ENCODE results near the gene PGBD1.

PGBD1 gene

DNA sequence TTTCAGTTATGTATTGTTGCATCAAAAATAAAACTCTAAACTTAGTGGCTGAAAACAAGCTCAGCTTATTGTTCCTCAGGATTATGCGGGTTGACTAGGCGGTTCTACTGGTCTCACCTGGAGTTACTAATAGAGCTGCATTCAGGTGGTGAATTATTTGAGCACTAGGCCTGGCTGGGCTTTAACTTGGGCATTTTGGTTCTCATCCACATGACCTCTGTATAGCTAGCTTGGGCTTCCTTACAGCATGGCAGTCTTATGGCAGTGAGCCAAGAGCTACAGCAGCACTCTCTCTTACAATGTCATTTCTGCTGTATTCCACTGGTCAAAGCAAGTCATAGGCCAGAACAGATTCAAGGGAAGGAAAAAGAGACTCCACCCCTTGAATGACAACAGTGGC, 1.6 kb downstream of the PGBD1 start:
- TF ChIP-seq, protein P1, sequence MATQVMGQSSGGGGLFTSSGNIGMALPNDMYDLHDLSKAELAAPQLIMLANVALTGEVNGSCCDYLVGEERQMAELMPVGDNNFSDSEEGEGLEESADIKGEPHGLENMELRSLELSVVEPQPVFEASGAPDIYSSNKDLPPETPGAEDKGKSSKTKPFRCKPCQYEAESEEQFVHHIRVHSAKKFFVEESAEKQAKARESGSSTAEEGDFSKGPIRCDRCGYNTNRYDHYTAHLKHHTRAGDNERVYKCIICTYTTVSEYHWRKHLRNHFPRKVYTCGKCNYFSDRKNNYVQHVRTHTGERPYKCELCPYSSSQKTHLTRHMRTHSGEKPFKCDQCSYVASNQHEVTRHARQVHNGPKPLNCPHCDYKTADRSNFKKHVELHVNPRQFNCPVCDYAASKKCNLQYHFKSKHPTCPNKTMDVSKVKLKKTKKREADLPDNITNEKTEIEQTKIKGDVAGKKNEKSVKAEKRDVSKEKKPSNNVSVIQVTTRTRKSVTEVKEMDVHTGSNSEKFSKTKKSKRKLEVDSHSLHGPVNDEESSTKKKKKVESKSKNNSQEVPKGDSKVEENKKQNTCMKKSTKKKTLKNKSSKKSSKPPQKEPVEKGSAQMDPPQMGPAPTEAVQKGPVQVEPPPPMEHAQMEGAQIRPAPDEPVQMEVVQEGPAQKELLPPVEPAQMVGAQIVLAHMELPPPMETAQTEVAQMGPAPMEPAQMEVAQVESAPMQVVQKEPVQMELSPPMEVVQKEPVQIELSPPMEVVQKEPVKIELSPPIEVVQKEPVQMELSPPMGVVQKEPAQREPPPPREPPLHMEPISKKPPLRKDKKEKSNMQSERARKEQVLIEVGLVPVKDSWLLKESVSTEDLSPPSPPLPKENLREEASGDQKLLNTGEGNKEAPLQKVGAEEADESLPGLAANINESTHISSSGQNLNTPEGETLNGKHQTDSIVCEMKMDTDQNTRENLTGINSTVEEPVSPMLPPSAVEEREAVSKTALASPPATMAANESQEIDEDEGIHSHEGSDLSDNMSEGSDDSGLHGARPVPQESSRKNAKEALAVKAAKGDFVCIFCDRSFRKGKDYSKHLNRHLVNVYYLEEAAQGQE (IDR thresholded peaks at IDR 0.05; ENCODE audit: low read depth): no peak
- TF ChIP-seq TAF1 (IDR thresholded peaks at IDR 0.05; ENCODE audit: low read depth) (no peak), NFIC (IDR thresholded peaks at IDR 0.05) (0 out of 2 replicates have a peak, but pooled peaks have one; percentile 29), EP300 (IDR thresholded peaks at IDR 0.05; ENCODE audit: borderline replicate concordance) (no peak), YY1 (IDR thresholded peaks at IDR 0.05; ENCODE audit: low read depth) (0 out of 2 replicates have a peak, but pooled peaks have one; percentile 43)
- TF ChIP-seq, protein P2, sequence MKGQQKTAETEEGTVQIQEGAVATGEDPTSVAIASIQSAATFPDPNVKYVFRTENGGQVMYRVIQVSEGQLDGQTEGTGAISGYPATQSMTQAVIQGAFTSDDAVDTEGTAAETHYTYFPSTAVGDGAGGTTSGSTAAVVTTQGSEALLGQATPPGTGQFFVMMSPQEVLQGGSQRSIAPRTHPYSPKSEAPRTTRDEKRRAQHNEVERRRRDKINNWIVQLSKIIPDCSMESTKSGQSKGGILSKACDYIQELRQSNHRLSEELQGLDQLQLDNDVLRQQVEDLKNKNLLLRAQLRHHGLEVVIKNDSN (IDR thresholded peaks at IDR 0.05): no peak

DNA sequence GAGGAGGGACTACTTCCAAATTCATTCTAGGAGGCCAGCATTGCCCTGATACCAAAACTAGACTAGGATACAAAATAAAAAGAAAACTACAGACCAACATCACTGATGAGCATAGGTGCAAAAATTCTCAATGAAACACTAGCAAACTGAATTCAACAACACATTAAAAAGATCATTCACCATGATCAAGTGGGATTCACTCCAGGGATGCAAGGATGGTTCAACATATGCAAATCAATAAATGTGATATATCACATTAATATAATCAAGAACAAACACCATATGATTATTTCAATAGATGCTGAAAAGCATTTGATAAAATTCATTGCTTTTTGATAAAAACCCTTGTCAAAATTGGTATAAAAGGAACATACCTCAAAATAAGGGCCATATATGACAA, 10.2 kb downstream of the PGBD1 start:
- no peak for TF ChIP-seq EP300 (IDR thresholded peaks at IDR 0.05; ENCODE audit: borderline replicate concordance)
- no peak for TF ChIP-seq NFIC (IDR thresholded peaks at IDR 0.05)
- no peak for TF ChIP-seq TAF1 (IDR thresholded peaks at IDR 0.05; ENCODE audit: low read depth)
- TF ChIP-seq EGR1 (IDR thresholded peaks at IDR 0.05): no peak
- TF ChIP-seq YY1 (IDR thresholded peaks at IDR 0.05; ENCODE audit: low read depth): no peak
- no peak for TF ChIP-seq FOXM1 (IDR thresholded peaks at IDR 0.05; ENCODE audit: borderline replicate concordance, low read depth)
- no peak for TF ChIP-seq TEAD4 (IDR thresholded peaks at IDR 0.05)
- TF ChIP-seq, protein P2 (IDR thresholded peaks at IDR 0.05): no peak
- TF ChIP-seq ZBTB7A (IDR thresholded peaks at IDR 0.05; ENCODE audit: low read depth): no peak
- TF ChIP-seq, protein P3, sequence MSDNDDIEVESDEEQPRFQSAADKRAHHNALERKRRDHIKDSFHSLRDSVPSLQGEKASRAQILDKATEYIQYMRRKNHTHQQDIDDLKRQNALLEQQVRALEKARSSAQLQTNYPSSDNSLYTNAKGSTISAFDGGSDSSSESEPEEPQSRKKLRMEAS (IDR thresholded peaks at IDR 0.05): no peak
- TF ChIP-seq TCF12 (IDR thresholded peaks at IDR 0.05; ENCODE audit: low read depth): no peak
- no peak for TF ChIP-seq CREB1 (IDR thresholded peaks at IDR 0.05; ENCODE audit: low read depth)
- TF ChIP-seq, protein P1 (IDR thresholded peaks at IDR 0.05; ENCODE audit: low read depth): no peak

DNA sequence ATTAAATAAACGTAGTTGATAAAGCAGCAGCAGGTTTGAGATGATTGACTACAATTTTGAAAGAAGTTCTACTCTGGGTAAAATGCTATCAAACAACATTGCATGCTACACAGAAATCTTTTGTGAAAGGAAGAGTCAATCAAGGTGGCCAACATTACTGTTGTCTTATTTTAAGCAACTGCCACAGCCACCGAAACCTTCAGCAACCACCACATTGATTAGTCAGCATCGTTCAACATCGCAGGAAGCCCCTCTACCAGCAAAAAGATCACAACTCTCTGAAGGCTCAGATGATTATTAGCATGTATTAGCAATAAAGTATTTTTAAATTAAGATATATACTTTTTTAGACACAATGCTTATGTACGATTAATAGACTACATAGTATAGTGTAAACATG, 14.0 kb downstream of the PGBD1 start:
- TF ChIP-seq, protein P3 (IDR thresholded peaks at IDR 0.05): no peak
- TF ChIP-seq FOXM1 (IDR thresholded peaks at IDR 0.05; ENCODE audit: borderline replicate concordance, low read depth): no peak
- TF ChIP-seq ZBTB7A (IDR thresholded peaks at IDR 0.05; ENCODE audit: low read depth): no peak
- no peak for TF ChIP-seq TAF1 (IDR thresholded peaks at IDR 0.05; ENCODE audit: low read depth)
- no peak for TF ChIP-seq TEAD4 (IDR thresholded peaks at IDR 0.05)
- TF ChIP-seq NFIC (IDR thresholded peaks at IDR 0.05): no peak
- TF ChIP-seq EP300 (IDR thresholded peaks at IDR 0.05; ENCODE audit: borderline replicate concordance): no peak
- TF ChIP-seq CREB1 (IDR thresholded peaks at IDR 0.05; ENCODE audit: low read depth): no peak
- no peak for TF ChIP-seq CEBPB (IDR thresholded peaks at IDR 0.05)
- no peak for TF ChIP-seq EGR1 (IDR thresholded peaks at IDR 0.05)
- TF ChIP-seq, protein P2 (IDR thresholded peaks at IDR 0.05): no peak
- no peak for TF ChIP-seq RAD21 (IDR thresholded peaks at IDR 0.05; ENCODE audit: low read depth)
- TF ChIP-seq YY1 (IDR thresholded peaks at IDR 0.05; ENCODE audit: low read depth): no peak

DNA sequence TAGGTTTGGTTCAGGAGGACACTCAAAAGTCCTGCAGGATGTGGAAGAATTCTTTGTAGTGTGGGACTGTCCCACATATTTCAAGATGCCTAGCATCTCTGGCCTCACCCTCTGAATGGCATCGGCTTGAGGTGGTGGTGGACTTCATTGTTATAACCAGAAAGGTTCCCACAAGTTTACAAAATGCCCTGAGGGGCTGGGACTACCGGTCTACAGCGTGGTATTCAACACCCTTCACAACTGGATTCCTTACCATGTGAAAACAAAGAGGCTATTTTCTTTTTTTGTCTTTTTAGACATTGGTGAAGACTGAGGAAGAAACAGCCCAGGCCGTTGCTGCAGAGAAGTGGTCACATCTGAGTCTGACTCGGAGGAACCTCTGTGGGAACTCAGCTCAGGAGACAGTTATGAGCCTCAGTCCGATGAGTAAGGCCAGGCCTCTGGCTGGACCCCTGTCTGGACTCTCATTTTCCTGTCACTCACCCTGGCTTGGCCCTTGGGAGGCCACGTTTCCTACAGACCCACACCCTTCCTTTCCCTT, 15.2 kb downstream of the PGBD1 start:
- TF ChIP-seq YY1 (IDR thresholded peaks at IDR 0.05; ENCODE audit: low read depth) (no peak), TCF12 (IDR thresholded peaks at IDR 0.05; ENCODE audit: low read depth) (no peak), NFIC (IDR thresholded peaks at IDR 0.05) (no peak), RAD21 (IDR thresholded peaks at IDR 0.05; ENCODE audit: low read depth) (no peak), TEAD4 (IDR thresholded peaks at IDR 0.05) (no peak)

DNA sequence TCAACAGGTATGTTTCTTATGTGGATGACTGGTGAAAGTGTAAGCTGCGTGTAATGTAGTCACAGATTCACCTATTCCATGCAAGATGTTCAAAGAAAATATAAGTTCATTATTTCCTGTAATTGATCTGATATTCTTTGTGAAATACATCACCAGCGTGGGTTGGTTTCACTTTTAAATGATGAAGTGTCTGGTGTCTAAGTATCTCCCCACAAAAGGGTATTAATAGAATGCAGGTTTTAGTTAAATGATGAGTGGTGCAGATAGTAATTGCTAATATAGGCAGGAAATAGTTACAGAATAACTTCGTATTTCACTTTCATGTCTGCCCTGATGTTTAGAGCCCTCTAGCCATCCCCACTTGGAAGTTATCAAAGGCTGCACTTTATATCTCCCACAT, 22.2 kb downstream of the PGBD1 start:
- TF ChIP-seq, protein P1 (IDR thresholded peaks at IDR 0.05; ENCODE audit: low read depth): no peak
- no peak for TF ChIP-seq RAD21 (IDR thresholded peaks at IDR 0.05; ENCODE audit: low read depth)

All from Ishikawa (cell line).